Measurements from ENCODE around the gene MCM5. TPM values are rescaled to one million over a fixed set of nuclear protein-coding genes. Genes with fewer than 3 reads are reported as not detected.
"Not testable (repeated sequence)": the region's sequence is repeated elsewhere in the genome, so short reads cannot be mapped to it uniquely, and the experiment has no call there.

Gene MCM5
- total RNA-seq, 1 experiment from 2014 or later, result 112 TPM

- no peak overlapping the region for H3K4me2 ChIP-seq (ENCODE audit: low read length)
These were observed 71.0 kb downstream of the MCM5 start for GRCh38 chr22:35470903-35471321.

GRCh38 chr22:35471566-35471965 lies 71.6 kb downstream of the MCM5 start:
- H3K27ac ChIP-seq (ENCODE audit: low read length); H2AFZ ChIP-seq (ENCODE audit: low read length); H3K9me2 ChIP-seq (replicated peaks; ENCODE audit: low read length); DNase-seq; intact Hi-C loops (cut with micrococcal nuclease); POLR2A ChIA-PET (ENCODE audit: unreplicated experiment); H3K27me3 ChIP-seq (ENCODE audit: low read length); BruUV-seq (replicated peaks); CTCF ChIA-PET; H3K9me3 ChIP-seq (ENCODE audit: low read length); H3K79me2 ChIP-seq (ENCODE audit: low read length); H3K36me3 ChIP-seq (ENCODE audit: low read depth, low read length); ATAC-seq; H3K4me1 ChIP-seq (ENCODE audit: insufficient read depth, low read length); H3K4me3 ChIP-seq (ENCODE audit: low read length); H3K9ac ChIP-seq (ENCODE audit: low read length); H3K4me2 ChIP-seq (ENCODE audit: low read length); H3F3A ChIP-seq (ENCODE audit: low read length, unreplicated experiment); H4K20me1 ChIP-seq (ENCODE audit: low read length): not testable (repeated sequence)

More at GRCh38 chr22:35470903-35471321, 71.0 kb downstream of the MCM5 start:
- intact Hi-C loops (cut with micrococcal nuclease), result no loop called here
- Histone ChIP-seq H3K27ac (ENCODE audit: low read length) (no peak overlapping the region), H3K9ac (ENCODE audit: low read length) (no peak overlapping the region), H3K9me3 (ENCODE audit: low read length) (no peaks in the 10 kb centered on the region), H3K9me2 (replicated peaks; ENCODE audit: low read length) (no peaks in the 10 kb centered on the region), H2AFZ (ENCODE audit: low read length) (no peak overlapping the region), H3K36me3 (ENCODE audit: low read depth, low read length) (no peaks in the 10 kb centered on the region), H3K79me2 (ENCODE audit: low read length) (no peaks in the 10 kb centered on the region), H3F3A (ENCODE audit: low read length, unreplicated experiment) (no peaks in the 10 kb centered on the region), H3K27me3 (ENCODE audit: low read length) (no peaks in the 10 kb centered on the region), H3K4me1 (ENCODE audit: insufficient read depth, low read length) (no peaks in the 10 kb centered on the region), H3K4me3 (ENCODE audit: low read length) (no peak overlapping the region), H4K20me1 (ENCODE audit: low read length) (no peaks in the 10 kb centered on the region)
- TF ChIP-seq EZH2phosphoT487 (IDR thresholded peaks at IDR 0.05; ENCODE audit: borderline replicate concordance, low read length) (no peak), CTCF (conservative IDR thresholded peaks at IDR 0.05; ENCODE audit: low read depth, low read length) (no peak), EZH2 (IDR thresholded peaks at IDR 0.05; ENCODE audit: low read length, unreplicated experiment) (no peak)
- no TSS peak for BruUV-seq (replicated peaks)
- CTCF ChIA-PET, result no interaction called here
- no peak for ATAC-seq
- POLR2A ChIA-PET (ENCODE audit: unreplicated experiment), result no interaction called here
- DNase-seq, result no peak

- intact Hi-C loops (cut with micrococcal nuclease), result no loop called here
- H3K9me2 ChIP-seq (replicated peaks; ENCODE audit: low read length), result no peaks in the 10 kb centered on the region
- no peaks in the 10 kb centered on the region for H3K79me2 ChIP-seq (ENCODE audit: low read length)
- CTCF ChIA-PET, result no interaction called here
- H4K20me1 ChIP-seq (ENCODE audit: low read length), result no peaks in the 10 kb centered on the region
- DNase-seq, result no peak
- no peak overlapping the region for H3K9ac ChIP-seq (ENCODE audit: low read length)
- H3K4me2 ChIP-seq (ENCODE audit: low read length), result no peak overlapping the region
- no peak for ATAC-seq
- no TSS peak for BruUV-seq (replicated peaks)
- no peaks in the 10 kb centered on the region for H3K4me1 ChIP-seq (ENCODE audit: insufficient read depth, low read length)
- no peak overlapping the region for H3K4me3 ChIP-seq (ENCODE audit: low read length)
- no peaks in the 10 kb centered on the region for H3F3A ChIP-seq (ENCODE audit: low read length, unreplicated experiment)
- H3K36me3 ChIP-seq (ENCODE audit: low read depth, low read length), result no peaks in the 10 kb centered on the region
- H3K27ac ChIP-seq (ENCODE audit: low read length), result no peak overlapping the region
- POLR2A ChIA-PET (ENCODE audit: unreplicated experiment), result no interaction called here
- no peaks in the 10 kb centered on the region for H3K27me3 ChIP-seq (ENCODE audit: low read length)
- no peaks in the 10 kb centered on the region for H3K9me3 ChIP-seq (ENCODE audit: low read length)
- H2AFZ ChIP-seq (ENCODE audit: low read length), result no peak overlapping the region
- no peak for TF ChIP-seq EZH2 (IDR thresholded peaks at IDR 0.05; ENCODE audit: low read length, unreplicated experiment)
- TF ChIP-seq CTCF (conservative IDR thresholded peaks at IDR 0.05; ENCODE audit: low read depth, low read length), result no peak
- TF ChIP-seq EZH2phosphoT487 (IDR thresholded peaks at IDR 0.05; ENCODE audit: borderline replicate concordance, low read length), result no peak
These were observed 72.5 kb downstream of the MCM5 start for GRCh38 chr22:35472488-35472887.

Measured in PC-3 (cell line).